ENCODE data around the gene LOXL1.
A peak's percentile ranks its signal among the peaks of the same experiment; 100 is the strongest.

The LOXL1 gene

DNA sequence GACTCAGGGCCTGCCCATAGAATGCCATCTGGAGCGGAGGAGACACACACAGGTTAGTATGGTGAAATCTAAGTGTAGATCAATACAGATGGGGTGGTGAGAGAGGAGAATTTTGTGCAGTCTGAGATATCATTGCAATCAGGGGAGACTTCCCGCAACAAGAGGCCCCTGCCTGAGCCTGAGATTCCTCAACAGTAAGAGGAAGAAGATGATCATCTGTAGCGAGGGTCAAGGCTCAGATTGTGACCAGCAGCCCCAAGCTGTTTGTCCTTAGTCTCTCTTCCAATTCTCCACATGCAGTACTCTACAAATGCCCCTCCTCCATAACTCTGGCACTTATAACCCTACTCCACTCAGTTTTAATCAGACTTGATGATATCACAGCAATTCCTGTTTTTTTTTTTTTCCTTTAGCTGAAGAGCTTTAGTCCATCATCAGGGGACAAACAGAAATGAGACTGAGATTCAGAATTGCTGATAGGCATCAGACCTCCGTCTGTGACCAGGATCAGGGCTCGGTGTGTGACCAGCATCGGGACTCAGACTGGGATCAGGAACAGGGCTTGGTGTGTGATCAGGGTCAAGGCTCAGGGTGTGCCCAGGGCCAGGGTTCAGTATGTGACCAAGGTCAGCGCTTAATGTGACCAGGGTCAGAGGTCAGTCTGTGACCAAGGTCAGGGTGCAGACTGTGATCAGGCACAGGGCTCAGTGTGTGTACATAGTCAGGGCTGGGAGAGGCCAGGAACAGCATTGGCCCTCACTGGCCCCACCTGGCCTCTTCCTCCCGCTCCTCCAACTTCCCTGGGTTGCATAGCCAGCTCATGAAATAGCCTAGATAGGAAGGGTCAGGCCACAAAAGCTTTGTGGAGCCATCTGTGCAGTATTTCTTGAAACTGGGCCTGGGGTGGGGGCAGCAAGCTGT lies 14.1 kb downstream of the LOXL1 start:
- DNase-seq, result no peak

DNA sequence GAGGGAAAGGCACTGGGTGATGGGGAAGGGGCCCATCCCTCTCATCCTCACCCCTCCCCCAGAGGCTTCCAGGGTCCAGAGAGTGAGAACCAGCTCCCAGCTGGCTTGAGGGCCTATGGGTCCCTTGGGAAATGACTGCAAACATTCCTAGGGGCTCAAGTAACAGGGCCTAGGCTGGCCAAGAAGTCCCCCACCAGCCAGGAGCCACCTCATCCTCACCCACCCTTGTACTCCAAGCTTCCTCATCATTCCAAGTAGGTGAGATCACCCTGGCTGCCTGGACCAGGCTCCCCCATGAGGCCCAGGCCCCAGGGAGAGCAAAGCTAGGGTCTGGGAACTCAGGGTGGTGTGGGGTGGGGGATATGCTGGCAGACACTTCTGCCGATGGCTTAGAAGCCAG lies 14.8 kb downstream of the LOXL1 start:
- no peak for DNase-seq

DNA sequence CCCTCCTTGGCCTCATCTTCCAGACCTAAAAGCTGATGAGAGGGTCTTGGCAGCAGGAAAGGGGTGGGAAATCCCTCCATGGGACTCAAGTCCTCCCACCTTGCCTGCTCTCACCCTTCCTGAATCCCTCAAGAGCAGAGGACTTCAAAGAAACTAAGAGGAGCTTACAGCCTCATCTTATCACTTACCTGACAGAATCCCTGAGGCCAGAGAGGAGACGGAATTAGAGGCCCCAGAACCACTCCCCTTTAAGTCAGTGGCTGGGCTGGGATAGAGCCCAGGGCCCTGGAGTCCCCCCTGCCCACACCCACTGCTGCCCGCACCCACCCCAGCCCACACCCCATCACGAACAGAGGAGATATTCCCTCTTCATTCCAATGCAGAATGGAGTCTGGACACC lies 15.2 kb downstream of the LOXL1 start:
- no peak for DNase-seq

DNA sequence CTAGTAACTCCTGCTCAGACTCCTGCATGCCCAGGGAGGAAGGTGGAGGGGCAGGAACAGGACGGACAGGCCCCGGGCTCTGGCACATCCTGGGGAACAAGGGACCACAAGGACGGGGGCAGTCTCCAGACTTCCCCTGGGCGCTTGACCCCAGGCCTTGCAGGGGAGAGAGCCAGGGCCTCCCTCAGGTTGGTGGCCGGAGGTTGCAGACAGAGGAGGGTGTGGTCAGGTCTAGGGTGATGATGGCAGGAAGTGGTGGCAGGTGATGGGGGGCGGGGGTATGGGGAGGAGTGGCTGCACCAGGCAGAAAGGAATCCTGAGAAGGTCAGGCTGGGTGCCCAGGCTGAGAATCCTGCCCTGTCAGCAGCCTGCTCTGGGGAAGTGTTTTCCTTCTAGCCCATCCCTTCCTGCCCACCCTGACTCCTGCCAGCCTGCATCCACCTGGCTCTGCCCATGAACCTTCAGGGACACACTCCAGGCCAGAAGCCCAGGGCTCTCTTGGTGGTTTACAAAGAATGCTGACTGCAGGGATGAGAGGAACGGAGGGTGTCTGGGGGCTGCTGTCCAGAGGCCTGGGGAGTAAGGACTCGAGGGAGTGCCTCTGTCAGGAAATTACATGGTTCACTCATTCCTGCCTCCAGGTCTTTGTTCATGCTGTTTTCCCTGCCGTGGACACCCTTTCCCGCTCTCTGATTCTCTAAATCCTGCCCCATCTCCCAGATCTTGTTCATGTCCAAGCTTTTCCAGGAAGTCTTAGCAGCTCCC lies 15.8 kb downstream of the LOXL1 start:
- peak; percentile 38 for DNase-seq

DNA sequence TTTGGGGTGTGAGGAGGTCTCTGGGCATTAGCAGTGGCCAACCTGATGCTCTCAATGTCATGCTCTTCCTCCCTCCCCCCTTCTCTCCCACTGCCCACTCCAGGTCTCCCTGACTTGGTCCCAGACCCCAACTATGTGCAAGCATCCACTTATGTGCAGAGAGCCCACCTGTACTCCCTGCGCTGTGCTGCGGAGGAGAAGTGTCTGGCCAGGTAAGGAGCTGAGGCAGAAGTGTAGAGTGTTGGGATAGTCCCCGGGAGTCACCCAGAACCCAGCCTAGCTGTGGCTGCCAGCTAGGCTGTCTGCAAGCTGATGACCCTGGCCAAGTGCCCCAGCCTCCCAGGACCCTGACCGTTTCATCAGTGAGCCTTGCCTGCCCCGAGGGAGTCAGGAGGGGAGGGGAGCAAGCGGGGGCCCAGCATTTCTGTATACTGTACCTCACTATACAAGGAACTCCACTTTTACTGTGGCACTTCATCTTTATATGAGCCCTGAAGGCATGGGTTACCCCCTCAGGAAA lies 16.5 kb downstream of the LOXL1 start:
- DNase-seq, result no peak

DNA sequence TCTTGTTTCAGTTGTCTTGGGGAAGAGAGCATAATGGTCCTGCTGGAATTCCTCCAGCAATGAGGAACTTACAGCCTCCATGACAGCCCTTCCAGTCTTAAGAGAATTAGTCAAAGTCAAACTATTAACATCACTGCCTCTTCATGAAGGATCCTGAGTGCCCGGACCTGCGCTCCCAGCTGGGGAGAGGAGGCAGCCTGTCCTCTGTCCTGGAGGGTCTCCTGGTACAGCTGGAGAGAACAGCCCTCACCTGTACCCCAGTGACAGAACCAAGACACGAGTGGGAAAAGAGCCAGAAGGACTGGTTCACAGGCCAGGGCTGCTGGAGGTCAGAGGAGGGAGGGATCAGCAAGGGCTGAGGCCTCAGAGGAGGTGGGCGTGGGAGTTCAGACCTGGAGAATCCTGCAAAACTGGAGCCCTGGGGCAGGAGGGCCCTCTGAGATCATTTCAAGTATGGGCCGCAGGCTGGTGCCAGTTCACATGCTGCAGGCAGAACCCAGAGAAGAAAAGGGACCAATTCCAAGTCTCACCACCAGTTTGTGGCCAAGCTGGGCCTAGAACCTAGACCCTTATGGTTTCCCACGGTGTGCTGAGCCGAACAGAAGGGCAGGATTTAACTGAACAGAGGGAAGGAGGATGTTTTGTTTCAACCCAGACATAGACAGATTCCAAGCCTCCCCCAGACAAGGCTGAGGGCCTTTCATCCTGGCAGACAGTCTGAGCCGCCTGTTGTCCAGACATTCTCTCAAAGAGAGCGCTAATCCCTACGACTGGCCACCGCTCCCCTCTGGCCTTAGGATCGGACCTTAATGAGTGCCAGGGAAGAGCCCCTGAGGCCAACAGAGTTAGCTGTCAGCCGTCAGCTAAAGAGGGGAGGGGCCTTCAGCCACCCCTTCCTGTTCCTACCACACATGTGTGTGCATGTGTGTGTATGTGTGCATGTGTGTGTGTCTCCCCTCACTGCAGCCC lies 18.2 kb downstream of the LOXL1 start:
- DNase-seq, result no peak

DNA sequence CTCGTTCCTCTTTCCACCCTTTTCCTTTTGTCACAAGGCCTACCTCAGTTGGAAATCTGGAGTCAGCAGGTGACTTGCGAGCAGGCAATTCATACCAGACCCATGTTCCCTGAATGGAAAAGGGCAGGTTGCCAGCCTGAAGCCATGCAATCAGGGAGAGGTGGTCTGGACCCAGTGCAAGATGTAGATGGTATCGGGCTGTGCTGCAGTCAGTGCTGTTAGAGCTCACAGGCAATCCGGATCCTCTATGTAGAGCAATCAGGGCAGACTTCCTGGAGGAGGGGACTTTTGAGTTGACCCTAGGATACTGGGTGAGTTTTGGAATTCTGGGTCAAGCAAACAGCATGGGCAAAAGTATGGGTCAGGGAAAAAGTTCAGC lies 18.9 kb downstream of the LOXL1 start:
- no peak for DNase-seq

DNA sequence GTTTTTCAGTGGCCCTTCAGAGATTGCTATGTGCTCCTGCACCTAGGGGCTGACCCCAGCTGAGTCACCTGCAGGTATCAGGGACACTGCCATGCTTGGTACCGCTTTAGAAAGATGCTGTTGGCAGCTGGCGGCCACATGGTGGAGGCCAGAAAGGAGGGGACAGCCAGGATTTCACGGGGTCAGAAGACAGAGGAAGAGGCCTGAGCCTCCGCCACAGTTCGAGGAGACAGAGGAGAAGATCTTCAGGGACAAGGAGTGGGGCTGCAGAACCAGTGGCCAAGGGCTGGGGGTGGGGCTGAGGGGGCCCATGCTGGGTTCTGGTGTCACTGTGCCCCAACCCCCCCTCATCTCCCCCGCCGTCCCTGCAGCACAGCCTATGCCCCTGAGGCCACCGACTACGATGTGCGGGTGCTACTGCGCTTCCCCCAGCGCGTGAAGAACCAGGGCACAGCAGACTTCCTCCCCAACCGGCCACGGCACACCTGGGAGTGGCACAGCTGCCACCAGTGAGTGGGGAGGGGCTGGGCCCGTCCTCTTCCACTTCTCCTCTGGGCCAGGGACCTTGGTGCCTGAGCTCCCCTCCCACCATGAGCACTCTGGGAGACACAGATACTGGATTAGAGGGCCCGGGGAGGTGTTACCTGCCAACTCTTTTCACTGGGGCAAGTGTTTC lies 19.9 kb downstream of the LOXL1 start:
- DNase-seq, result no peak

DNA sequence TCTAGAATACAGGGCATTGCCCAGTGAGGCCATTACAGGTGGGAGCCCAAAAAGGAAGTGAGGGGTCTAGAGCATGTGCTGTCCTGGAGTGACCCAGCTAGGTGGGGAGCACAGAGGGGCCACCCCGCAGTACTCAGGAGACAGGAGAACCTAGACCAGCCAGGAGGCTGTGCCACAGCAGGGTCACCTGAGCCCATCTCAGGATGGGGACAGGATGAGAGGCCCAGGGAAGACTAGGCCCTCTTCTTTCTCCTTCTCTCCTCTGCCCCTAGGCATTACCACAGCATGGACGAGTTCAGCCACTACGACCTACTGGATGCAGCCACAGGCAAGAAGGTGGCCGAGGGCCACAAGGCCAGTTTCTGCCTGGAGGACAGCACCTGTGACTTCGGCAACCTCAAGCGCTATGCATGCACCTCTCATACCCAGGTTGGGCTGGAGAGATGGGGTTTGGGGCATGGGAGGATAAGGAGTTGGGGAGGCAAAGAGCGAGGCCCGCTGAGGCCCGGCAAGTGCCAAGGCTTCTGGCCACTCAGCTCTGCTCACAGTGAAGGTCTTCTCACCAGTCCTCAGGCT lies 20.6 kb downstream of the LOXL1 start:
- DNase-seq, result no peak

DNA sequence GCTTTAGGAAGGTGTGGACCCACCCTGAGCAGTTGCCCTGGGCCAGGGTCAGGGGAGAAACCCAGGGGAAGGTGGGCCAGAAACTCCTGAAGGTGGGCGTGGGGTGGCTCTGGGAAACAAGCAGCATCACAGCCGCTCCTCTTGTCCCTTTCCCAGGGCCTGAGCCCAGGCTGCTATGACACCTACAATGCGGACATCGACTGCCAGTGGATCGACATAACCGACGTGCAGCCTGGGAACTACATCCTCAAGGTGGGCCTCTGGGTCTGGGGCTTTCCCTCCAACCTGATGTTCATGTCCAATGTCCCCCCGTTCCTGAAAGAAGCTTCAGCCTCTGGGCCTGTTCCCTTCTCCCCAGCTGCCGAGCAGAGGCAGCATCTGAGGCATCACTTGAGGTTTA lies 21.4 kb downstream of the LOXL1 start:
- DNase-seq, result no peak

DNA sequence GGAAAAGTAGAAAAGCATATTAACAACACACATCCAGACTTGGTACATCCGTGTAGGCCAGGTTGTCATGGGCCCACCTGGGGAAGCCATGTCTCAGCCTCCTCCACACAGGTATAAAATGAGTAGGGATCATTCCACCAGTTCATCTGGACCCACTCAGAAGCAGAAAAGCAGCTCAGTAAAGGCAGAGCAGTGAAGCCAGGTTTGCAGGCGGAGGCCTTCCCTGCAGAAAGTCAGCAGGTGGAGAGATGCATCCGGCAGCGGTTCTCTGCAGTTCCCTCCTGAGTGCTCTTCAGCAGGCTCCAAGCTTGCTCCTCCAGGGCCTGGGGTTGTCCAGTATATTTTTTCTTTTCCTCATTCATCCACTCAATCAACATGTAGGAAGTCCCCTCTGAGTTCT lies 22.1 kb downstream of the LOXL1 start:
- no peak for DNase-seq

DNA sequence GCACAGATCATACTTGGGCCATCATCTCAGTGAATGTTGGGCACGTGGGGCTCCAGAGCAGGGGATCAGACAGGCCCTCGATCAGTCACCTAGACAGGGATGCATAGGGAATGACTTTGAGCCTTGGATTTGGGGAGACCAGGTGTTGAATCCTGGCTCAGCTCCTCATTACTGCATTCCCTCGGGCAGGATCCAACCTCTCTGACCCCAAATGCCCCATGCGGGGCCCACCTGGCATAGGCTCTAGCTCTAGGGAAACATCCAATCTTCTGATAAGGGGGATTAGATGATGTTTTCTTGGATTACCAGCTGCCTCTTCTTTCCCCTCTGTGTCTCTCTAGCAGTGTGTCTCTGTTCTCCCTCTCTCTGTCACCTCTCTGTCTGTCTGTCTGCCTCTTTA lies 22.7 kb downstream of the LOXL1 start:
- no peak for DNase-seq

DNA sequence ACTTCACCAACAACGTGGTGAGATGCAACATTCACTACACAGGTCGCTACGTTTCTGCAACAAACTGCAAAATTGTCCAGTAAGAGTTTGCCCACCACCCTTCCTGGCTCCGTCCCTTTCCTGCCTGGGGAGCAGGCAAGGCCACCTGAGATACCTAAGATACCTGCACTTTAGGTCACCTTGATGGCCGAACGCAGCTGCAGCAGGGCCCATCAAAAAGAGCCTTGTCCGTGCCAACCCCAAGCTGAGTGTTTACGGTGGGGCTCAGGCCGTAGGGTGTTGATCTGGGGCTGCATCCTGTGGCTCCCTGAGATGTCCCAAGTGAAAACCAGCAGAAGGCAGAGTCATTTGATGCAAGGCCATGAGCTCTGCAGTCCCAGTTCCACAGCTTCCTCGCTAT lies 23.2 kb downstream of the LOXL1 start:
- DNase-seq, result no peak

DNA sequence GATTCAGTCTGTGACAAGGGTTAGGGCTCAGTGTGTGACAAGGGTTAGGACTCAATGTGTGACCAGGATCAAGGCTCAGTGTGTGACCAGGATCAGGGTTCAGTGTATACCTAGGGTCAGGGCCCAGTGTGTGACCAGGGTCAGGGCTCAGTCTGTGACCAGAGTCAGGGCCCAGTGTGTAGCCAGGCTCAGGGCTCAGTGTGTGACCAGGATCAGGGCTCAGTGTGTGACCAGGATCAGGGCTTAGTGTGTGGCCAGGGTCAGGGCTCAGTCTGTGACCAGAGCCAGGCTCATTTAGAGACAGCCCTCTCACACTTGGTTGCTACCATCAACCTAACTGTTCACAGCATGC lies 24.2 kb downstream of the LOXL1 start:
- DNase-seq, result no peak

DNA sequence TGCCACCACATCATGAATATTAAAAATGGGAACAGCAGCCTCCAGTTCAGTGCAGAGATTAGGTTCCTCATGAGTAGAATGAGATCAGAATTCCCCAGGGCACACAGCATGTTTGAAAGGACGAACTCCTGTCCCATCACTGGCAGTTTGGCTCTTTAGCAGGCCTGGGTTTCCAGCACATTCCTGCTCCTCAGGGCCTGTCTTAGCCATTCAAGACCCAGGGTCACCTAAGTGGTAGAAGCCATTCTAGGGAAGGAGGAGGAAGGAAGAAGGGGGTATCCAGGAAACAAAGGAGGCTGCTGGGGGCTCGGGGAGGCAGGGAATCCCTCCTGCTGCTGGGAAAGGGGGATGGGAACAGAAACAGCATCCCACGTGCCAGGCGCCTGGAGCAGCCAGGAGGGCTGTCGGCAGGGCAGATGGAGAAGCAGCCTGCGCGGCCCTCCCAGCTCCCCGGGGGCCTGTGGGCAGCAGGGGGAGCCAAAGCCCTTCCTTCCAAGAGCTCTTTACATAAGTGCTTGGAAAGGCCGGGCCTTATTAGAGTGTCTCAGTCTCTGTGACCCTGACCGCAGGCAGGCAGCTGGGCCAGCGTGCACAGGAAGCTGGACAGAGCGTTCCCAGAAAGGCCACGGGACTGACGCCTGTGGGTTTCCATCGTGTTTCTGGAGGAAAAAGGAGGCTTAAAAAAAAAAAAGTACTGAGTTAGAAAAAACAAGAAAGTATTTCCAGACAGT lies 24.7 kb downstream of the LOXL1 start:
- peak; percentile 86 for DNase-seq

DNA sequence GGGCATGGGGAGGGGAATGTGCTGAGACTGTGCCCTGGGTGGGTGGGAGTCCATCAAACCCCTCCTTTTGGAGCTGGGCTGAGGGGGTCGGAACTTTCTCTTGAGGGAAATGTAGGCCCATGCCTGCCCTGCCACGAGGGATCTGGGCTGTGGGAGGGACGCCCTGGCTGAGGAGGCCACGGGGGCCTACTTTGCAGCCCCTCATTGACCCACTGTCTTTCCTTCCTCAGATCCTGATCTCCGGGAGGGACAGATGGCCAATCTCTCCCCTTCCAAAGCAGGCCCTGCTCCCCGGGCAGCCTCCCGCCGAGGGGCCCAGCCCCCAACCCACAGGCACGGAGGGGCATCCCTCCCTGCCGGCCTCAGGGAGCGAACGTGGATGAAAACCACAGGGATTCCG lies 25.3 kb downstream of the LOXL1 start:
- DNase-seq, result no peak

DNA sequence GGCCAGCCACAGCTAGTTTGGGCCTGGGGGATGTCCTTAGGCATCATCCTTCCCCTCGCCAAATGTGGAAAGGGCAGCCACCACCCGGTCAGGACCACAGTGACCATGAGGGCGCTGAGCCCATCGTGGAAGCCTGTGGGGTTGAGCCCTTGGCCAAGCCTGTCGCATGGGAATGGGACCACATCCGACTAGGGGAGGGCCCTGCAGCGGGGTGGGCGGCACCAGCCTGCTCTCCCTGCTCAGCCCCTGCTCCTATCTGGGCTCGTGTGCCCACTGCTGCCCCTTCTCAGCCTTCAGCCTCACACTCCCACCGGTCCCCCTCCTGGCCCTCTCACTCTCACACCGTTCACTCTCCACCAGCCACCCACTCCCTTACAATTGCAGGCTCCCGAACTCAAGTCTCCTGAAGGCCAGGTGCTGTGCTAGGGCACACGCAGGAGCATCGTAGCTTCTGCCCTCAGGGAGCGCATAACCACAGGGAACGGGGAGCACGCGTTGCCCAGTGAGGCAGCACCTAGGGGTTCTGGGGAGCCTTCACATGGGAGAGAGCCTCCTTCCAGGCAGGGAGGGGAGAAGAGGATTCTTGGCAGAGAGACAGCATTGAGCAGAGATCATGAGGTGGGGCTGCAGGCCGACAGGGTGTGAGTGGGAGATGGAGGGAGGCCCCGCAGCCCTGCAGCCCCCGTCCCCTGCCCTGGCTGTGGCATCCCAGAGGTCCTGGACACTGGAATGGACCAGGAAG lies 26.1 kb downstream of the LOXL1 start:
- no peak for DNase-seq

DNA sequence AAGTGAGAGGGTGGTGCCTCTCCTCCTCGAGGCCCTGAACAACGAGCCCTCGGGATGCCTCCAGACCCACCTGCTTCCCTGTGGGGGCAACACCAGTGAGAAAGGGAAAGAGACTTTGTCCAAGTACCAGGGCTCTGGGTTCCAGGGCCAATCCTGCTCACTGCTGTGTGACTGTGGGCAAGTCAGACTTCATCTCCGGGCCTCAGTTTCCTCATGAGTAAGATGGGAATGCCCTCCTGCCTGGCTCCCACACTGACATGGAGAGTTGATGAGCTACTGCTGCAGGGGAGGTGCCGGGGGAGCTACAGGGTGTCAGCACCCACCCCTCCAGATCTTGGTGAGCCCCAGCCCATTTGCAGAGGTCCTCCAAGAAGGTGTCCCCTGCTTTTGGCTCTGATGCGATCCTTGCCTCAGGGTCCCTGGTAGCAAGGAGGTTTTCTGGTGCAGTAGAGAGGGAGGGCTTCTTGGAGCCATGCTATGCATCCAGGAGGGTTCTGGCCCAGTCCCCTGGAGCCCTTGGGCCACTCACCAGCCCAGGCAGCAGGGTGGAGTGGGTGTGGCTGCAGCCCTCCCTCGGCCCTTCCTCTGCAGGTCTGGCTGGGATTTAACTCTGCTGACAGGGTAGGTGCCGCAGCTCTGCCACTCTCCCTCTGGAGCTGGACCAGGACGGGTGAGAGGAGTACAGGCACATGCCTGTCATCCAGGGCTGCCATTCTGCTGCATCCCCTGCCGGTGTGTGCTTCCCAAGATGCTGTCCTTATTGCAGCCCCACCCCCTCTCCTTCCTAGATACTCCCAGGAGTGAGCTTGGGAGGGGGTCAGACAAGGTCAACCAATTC lies 26.9 kb downstream of the LOXL1 start:
- no peak for DNase-seq
